ES-I3 (cell line): ENCODE data around the gene CHST12.
"Not testable (repeated sequence)": the region's sequence is repeated elsewhere in the genome, so short reads cannot be mapped to it uniquely, and the experiment has no call there.

Source experiments
- H3K36me3 ChIP-seq: 2 replicates; pipeline ENCODE4 v1.6.1; 2013; ENCODE audit warnings: mild to moderate bottlenecking, low read length, control low read depth, moderate library complexity; ENCODE audit not compliant: insufficient read depth
- H3K4me1 ChIP-seq: 2 replicates; pipeline ENCODE4 v1.6.1; 2013; ENCODE audit warnings: mild to moderate bottlenecking, control low read depth, low read length; ENCODE audit not compliant: insufficient read depth
- H3K9ac ChIP-seq: 2 replicates; pipeline ENCODE4 v1.6.1; 2013; ENCODE audit warnings: low read depth, mild to moderate bottlenecking, low read length, moderate library complexity
- H3K9me3 ChIP-seq: 2 replicates; pipeline ENCODE4 v1.6.1; 2013; ENCODE audit warnings: mild to moderate bottlenecking, low read length, moderate library complexity; ENCODE audit not compliant: control insufficient read depth, insufficient read depth

CHST12 gene

DNA sequence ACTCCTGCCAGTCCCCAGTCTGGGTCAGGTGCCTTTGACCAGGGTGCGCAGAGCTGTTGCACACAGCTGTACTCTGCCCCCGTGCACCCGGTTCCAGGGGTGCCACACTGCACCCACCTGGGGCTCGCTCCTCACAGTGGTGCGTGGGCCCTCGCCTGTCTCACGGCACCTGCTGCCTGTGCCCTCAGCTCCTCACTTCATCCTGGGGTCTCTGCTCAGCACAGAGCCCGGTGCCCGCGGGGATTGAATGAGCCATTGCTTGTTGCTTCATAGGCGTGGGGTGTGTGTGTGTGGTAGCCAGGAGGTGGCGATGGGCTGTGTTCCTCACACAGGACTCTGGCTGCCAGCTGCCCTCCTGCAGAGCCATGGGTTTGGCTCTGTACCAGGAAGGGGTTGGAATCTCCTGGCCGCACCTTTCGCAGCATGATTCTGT is 30.3 kb upstream of the CHST12 start:
- H3K9me3 ChIP-seq: no peaks in the 10 kb centered on the region
- no peak overlapping the region for H3K9ac ChIP-seq
- peaks cover 66% of the 10 kb centered on the region for H3K36me3 ChIP-seq
- no peaks in the 10 kb centered on the region for H3K4me1 ChIP-seq

DNA sequence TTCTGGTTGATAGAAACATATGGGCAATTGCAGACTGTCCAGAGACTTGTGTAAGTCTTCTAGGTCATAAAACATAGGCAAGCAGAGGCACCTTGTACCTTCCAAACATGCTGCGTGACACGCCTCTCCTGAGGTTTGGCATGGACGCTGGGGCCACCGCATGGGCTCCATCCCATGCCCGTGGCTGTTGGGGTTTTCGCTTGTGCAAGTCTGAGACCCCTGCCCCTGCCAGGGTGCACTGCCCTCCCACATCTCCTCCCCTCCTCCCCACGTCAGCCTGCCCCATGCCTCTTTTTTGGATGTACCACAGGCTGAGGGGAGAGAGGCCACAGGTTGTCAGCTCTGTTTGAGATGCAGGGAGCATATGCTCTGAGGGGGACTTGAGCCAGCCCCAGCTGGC is 29.8 kb upstream of the CHST12 start:
- Histone ChIP-seq H3K4me1 (no peaks in the 10 kb centered on the region), H3K9ac (no peak overlapping the region), H3K9me3 (no peaks in the 10 kb centered on the region), H3K36me3 (peaks cover 65% of the 10 kb centered on the region)

DNA sequence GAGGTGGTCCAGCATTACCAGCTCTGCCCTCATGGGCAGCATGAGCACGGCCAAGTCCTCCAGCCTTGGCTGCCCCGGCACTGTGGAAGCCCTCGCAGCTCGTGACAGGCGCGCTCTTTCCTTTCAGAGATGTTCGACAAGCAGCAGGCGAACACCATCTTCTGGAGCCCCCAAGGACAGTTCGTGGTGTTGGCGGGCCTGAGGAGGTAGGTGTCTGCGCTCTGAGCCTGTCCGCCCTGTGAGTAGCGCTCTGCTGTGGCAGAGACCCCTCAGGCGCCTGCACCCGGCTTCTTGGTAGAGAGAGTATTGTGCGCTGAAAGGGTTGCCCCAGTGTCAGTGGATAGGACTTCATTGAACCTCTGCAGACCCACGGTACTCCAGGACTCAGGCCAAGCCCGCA is 29.0 kb upstream of the CHST12 start:
- Histone ChIP-seq H3K9me3 (no peaks in the 10 kb centered on the region), H3K9ac (no peak overlapping the region), H3K4me1 (no peaks in the 10 kb centered on the region), H3K36me3 (peaks cover 63% of the 10 kb centered on the region)

DNA sequence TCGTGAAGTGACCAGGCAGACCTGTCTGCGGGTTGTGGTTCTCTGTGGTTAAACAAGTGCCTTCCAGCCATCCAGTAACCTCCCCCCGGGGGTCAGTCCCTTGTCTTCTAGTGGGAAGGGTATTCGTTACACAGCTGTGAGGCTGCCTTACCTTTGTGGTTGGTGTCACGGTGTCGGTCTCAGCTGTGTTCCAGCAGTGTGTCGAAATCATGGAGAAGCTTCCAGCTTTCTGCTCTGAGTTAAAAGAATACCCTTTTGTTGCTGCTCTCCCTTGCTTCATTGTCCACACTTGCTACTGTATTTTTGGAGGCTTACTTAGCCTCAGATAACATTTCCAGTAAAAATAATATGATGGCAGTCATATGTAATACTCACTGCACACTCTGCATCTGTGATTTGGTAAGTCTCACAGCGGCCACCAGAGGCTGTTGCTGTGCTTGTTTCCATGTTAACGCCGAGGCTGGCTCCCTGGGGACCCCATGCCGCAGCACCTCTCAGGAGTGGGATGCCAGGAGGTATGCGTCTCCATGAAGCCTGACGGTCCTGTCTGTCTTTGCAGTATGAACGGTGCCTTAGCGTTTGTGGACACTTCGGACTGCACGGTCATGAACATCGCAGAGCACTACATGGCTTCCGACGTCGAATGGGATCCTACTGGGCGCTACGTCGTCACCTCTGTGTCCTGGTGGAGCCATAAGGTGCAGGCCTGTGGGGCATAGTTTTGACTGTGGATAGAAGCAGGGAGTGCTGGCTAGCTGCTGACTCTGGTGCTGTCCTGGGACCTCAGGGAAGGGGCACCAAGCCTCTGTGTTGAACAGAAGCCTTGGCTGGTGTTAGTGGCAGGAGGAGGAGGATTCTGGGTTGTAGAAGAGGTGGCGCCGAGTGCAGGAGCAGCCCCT is 28.3 kb upstream of the CHST12 start:
- H3K9me3 ChIP-seq: no peaks in the 10 kb centered on the region
- no peak overlapping the region for H3K9ac ChIP-seq
- peaks cover 61% of the 10 kb centered on the region for H3K36me3 ChIP-seq
- H3K4me1 ChIP-seq: no peaks in the 10 kb centered on the region

DNA sequence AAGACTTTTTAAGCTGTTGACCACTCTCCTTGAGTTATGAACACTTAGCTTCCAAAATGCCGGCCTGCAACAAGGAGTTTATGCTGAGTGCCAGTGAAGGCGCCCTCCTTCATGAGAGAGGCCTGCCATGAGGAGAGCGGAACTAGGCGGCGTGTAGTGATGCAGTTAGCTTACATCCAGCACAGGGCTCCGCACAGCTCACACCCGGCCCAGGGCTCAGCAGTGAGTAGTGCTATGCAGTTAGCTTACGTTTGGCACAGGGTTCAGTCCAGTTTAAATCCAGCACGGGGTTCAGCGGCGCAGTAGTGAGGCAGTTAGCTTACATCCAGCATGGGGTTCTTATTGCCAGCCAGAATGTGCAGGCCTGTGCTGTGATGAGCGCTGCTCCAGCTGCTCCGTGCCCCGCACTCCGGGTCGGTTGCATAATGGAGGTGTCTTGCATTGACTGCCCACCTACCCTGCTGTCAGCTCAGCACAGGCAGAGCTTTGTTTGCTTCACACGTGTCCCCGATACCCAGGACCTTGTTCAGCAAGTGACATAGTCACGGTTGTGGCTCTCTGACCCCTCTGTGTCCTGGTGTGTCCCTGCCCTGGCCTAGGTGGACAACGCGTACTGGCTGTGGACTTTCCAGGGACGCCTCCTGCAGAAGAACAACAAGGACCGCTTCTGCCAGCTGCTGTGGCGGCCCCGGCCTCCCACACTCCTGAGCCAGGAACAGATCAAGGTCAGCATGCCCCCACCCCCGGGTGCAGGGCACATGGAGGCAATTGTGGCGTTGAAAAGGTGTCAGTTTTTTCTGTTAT is 26.9 kb upstream of the CHST12 start:
- Histone ChIP-seq H3K9me3 (no peaks in the 10 kb centered on the region), H3K9ac (no peak overlapping the region), H3K36me3 (peaks cover 51% of the 10 kb centered on the region), H3K4me1 (no peaks in the 10 kb centered on the region)

DNA sequence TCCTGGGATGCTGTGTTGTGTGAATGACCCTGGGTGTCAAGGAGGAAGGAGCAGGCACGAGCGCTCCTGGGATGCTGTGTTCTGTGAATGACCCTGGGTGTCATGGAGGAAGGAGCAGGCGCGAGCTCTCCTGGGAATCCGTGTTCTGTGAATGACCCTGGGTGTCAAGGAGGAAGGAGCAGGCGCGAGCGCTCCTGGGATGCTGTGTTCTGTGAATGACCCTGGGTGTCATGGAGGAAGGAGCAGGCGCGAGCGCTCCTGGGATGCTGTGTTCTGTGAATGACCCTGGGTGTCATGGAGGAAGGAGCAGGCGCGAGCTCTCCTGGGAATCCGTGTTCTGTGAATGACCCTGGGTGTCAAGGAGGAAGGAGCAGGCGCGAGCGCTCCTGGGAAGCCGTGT is 25.9 kb upstream of the CHST12 start:
- not testable (repeated sequence) for H3K9me3 ChIP-seq, H3K9ac ChIP-seq, H3K4me1 ChIP-seq
- peaks cover 45% of the 10 kb centered on the region for H3K36me3 ChIP-seq

DNA sequence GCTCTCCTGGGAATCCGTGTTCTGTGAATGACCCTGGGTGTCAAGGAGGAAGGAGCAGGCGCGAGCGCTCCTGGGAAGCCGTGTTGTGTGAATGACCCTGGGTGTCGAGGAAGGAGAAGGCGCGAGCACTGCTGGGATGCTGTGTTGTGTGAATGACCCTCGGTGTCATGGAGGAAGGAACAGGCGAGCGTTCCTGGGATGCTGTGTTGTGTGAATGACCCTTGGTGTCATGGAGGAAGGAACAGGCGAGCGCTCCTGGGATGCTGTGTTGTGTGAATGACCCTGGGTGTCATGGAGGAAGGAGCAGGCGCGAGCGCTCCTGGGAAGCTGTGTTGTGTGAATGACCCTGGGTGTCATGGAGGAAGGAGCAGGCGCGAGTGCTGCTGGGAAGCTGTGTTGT is 25.3 kb upstream of the CHST12 start:
- not testable (repeated sequence) for H3K9me3 ChIP-seq, H3K9ac ChIP-seq, H3K4me1 ChIP-seq
- H3K36me3 ChIP-seq: peaks cover 45% of the 10 kb centered on the region

DNA sequence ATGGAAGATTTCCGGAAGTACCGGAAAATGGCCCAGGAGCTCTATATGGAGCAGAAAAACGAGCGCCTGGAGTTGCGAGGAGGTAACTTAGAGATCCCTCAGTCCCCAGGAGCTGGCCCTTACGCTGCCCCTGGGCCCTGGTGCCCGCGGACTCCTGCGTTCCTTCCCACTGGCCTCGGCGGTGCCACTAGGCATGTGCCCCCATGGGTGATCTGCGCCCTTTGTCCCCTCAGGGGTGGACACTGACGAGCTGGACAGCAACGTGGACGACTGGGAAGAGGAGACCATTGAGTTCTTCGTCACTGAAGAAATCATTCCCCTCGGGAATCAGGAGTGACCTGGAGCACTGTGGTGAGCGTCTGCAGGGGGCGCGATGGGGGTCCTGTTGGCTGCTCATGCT is 24.2 kb upstream of the CHST12 start:
- H3K4me1 ChIP-seq: no peaks in the 10 kb centered on the region
- H3K36me3 ChIP-seq: peaks cover 45% of the 10 kb centered on the region
- H3K9ac ChIP-seq: no peak overlapping the region
- H3K9me3 ChIP-seq: no peaks in the 10 kb centered on the region

DNA sequence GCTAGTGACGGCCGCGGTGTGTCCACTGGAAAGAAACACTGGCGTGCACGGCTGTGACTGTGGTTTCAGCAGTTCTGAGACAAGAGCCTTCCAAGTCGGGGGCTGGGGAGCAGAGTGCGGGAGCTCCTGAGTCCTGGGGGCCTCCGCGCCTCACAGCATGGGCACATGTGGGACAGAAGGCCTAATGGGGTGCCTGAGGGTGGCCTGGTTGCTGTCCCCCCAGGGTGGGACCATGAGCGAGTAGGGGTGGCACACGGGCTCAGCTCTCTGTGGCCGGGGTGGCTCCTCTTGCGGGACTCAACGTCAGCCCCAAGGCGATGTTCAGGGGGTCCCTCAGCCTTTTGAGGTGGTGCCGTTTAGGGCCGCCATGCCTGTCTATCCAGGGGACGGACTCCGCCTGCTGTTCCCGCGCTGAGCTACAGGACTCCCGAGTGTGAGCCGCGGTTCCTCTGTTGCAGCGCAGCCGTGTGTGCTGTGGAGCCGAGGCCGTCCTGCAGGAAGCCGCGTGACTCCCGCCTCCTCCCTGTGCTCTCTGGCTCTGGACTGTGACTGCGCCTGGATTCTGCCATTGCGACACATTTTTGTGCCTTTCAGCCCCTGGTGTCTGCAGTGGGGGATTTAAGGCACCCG is 23.5 kb upstream of the CHST12 start:
- H3K9ac ChIP-seq: no peak overlapping the region
- no peaks in the 10 kb centered on the region for H3K9me3 ChIP-seq
- H3K36me3 ChIP-seq: peaks cover 39% of the 10 kb centered on the region
- H3K4me1 ChIP-seq: no peaks in the 10 kb centered on the region

DNA sequence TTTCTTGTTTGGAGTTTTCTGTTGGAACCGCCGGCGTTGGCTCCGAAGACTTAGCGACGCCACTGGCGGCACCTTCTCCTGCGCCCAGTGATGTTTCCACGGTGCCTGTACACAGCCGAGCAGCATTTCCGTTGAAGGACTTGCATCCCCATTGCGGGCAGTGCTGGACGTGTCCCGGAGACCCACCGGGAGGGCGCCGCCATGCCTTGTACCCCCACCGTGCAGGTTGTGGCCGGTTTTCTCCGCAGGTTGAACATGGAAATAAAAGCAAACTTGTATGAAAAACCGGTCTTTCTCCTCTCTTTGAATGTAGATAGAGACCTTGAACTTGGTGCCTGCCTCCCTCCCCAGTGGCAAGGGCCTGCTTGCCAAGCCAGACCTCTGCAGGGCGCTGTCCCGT is 22.9 kb upstream of the CHST12 start:
- H3K36me3 ChIP-seq: peaks cover 34% of the 10 kb centered on the region

DNA sequence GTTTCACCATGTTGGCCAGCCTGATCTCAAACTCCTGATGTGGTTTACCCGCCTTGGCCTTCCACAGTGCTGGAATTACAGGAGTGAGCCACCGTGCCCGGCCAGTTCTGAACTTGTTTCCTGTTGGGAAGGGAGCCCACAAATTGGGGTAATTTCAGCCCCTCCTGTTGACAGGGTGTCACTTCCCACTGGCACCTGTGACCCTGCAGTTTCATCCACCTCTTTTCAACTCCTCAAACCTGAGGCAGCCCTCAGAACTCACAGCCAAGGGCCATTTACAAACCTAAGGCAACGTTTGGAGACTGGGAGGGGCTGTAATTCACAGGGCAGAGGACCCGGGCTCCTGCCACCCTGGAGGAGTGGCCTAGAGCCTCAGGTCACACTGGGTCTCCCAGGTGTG is 22.2 kb upstream of the CHST12 start:
- Histone ChIP-seq H3K4me1 (no peaks in the 10 kb centered on the region), H3K9ac (no peak overlapping the region), H3K9me3 (no peaks in the 10 kb centered on the region), H3K36me3 (peaks cover 26% of the 10 kb centered on the region)

More for the DNA sequence above, 22.9 kb upstream of the CHST12 start:
- Histone ChIP-seq H3K9ac (no peak overlapping the region), H3K4me1 (no peaks in the 10 kb centered on the region), H3K9me3 (no peaks in the 10 kb centered on the region)

DNA sequence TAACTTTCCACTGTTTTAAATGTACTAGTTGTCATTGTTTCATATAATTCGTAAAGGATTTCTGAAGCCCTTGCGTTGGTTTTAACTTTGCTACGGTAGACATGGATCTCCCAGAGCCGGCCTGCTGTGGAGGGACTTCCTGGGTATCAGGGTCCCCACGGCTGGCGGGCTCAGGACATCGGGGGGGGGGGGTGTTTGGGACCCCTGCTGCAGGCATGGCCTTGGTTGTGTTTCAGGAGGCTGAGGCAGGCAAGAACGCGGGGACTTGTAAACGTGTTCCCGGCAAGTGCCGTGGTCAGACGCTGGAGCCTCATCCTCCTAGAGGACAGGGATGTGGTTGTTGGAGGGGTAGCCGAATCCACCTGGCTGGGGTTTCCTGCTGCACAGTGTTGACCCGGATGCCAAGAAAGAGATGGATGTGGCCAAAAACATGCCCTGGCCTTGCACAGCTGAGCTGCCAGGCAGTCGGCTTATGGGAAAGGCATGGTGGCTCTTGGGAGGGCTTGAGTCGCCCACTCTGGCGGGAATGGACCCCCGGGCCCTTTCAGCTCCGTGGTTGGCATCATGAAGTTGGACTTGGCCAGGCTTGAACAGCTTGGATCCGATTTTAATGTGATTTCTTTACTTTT is 21.4 kb upstream of the CHST12 start:
- peaks cover 20% of the 10 kb centered on the region for H3K36me3 ChIP-seq

DNA sequence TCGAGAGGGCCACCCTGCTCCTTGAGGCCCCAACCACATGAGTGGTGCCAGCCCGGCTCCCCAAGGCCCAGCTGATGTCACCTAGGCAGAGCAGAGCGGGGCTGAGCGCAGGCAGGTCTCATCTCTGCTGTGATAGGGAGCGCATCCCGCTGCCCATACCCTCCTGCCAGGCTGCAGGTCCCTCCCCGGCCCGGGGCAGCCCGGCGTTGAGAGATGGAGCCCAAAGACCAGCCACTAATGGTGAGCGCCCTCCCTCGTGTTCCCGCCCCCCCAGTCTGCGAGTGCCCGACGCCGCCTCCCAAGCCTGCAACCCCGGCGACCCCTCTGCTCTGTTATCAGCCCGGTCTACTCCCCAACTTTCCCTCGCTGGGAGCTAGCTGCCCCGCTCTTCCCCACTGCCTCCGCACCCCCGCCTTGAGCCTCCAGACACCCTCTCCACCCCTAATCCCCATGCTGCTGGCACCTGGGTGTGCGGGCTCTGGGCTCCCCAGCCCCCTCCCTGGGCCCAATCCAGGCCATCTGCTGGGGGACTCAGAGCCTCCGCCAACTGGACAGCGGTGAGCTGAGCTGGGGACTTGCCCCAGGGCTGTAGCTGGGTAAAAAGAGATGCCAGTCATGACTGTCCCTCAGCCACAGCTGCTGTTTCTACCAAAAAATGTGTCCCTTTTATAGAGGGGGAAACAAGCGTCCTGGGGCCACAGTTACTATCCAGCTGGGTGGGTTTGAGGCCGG is 19.7 kb upstream of the CHST12 start:
- no peak overlapping the region for H3K9ac ChIP-seq
- peaks cover 14% of the 10 kb centered on the region for H3K36me3 ChIP-seq
- H3K9me3 ChIP-seq: no peaks in the 10 kb centered on the region
- H3K4me1 ChIP-seq: no peaks in the 10 kb centered on the region; the same call in 1 of the 2 replicates

More for the DNA sequence above, 21.4 kb upstream of the CHST12 start:
- no peak overlapping the region for H3K9ac ChIP-seq
- H3K9me3 ChIP-seq: no peaks in the 10 kb centered on the region
- H3K4me1 ChIP-seq: no peaks in the 10 kb centered on the region
